GM10847 (cell line): ENCODE measurements around the gene LMF2.

Experiments
- POLR2A ChIP-seq: IDR thresholded peaks from 2 replicates; pipeline ENCODE4 v1.6.1; 2011; ENCODE audit not compliant: insufficient read length; ENCODE audit errors: extremely low read depth

Gene LMF2

GRCh38 chr22:50526108-50526833 is 18.8 kb upstream of the LMF2 start:
- TF ChIP-seq POLR2A, result peak; percentile 15

GRCh38 chr22:50525858-50526107 is 18.3 kb upstream of the LMF2 start:
- TF ChIP-seq POLR2A, result no peak

- TF ChIP-seq POLR2A, result peak; percentile 92
Observed at GRCh38 chr22:50525104-50525857, 17.8 kb upstream of the LMF2 start, which contains the start of gene SCO2. SCO2 (minus strand) TSS chr22:50525598; CDS start chr22:50524411, 1,187 bp downstream.

- no peak for TF ChIP-seq POLR2A
Observed at GRCh38 chr22:50524676-50525103, 17.2 kb upstream of the LMF2 start.

GRCh38 chr22:50523806-50524675 is 16.5 kb upstream of the LMF2 start:
- no peak for TF ChIP-seq POLR2A

GRCh38 chr22:50523458-50523805 is 15.9 kb upstream of the LMF2 start:
- TF ChIP-seq POLR2A, result no peak

GRCh38 chr22:50522806-50523438 is 15.4 kb upstream of the LMF2 start:
- TF ChIP-seq POLR2A, result no peak

- TF ChIP-seq POLR2A, result no peak
Observed at GRCh38 chr22:50522208-50522805, 14.8 kb upstream of the LMF2 start.

GRCh38 chr22:50521710-50522109 is 14.2 kb upstream of the LMF2 start:
- no peak for TF ChIP-seq POLR2A

GRCh38 chr22:50520826-50521453 is 13.4 kb upstream of the LMF2 start:
- no peak for TF ChIP-seq POLR2A

GRCh38 chr22:50519151-50519550 is 11.6 kb upstream of the LMF2 start:
- TF ChIP-seq POLR2A, result no peak

- no peak for TF ChIP-seq POLR2A
Observed at GRCh38 chr22:50518606-50519005, 11.1 kb upstream of the LMF2 start.

- TF ChIP-seq POLR2A, result no peak
Observed at GRCh38 chr22:50517495-50518260, 10.2 kb upstream of the LMF2 start.

- TF ChIP-seq POLR2A, result no peak
Observed at GRCh38 chr22:50516891-50517290, 9.4 kb upstream of the LMF2 start.
